HT1080 (cell line): ENCODE data around the gene TRIOBP. TPM values are rescaled to one million over a fixed set of nuclear protein-coding genes. Genes with fewer than 3 reads are reported as not detected.

Experiments
- DNase-seq: peaks from one replicate; pipeline ENCODE4 v3.0.0-alpha.2; 2015; ENCODE audit warnings: low read depth
- small RNA-seq: library from RNA; depleted of rRNA; stranded (forward); fragments of <200 nt; gene quantifications from one replicate; pipeline ENCODE3, GENCODE V24; 2014
- total RNA-seq: library from RNA; depleted of rRNA; stranded (reverse); fragments of >200 nt; shearing (Covaris generic); gene quantifications from 2 replicates; pipeline ENCODE4 v1.2.3, GENCODE V29; 2014; rRNA removed

Gene TRIOBP
- total RNA-seq, 1 experiment from 2014 or later, result 33.3 TPM

- no peak for DNase-seq
Measured at GRCh38 chr22:37823134-37823985, 126.5 kb downstream of the TRIOBP start, which contains the start of gene GALR3. Gene GALR3 (plus strand): TSS chr22:37823382. CDS start chr22:37823407, 25 bp downstream.

- no peak for DNase-seq
Measured at GRCh38 chr22:37824674-37825641, 128.1 kb downstream of the TRIOBP start.

Small RNAs within 50 kb of the gene (small RNA-seq; reads per million reads assigned to genes)
- not detected for gene RN7SL385P

Other genes with a start within 250 kb of the TRIOBP start
- gene MFNG, start 210.7 kb upstream of the TRIOBP start, total RNA-seq, result not detected in 2 replicates
- 22.4 and 25.4 TPM in 2 replicates for gene CARD10, start 177.6 kb upstream of the TRIOBP start, total RNA-seq
- 67.3 and 95.3 TPM in 2 replicates for gene CDC42EP1, start 136.6 kb upstream of the TRIOBP start, total RNA-seq
- not detected in 2 replicates for gene LGALS2, start 117.0 kb upstream of the TRIOBP start, total RNA-seq
- 34.0 and 35.1 TPM in 2 replicates for gene GGA1, start 88.2 kb upstream of the TRIOBP start, total RNA-seq
- 7.8 and 14.2 TPM in 2 replicates for gene SH3BP1, start 57.4 kb upstream of the TRIOBP start, total RNA-seq
- gene PDXP, start 38.3 kb upstream of the TRIOBP start, total RNA-seq, result 44.5 and 52.0 TPM in 2 replicates
- gene LGALS1, start 21.4 kb upstream of the TRIOBP start, total RNA-seq, result 3,838 and 5,466 TPM in 2 replicates
- gene NOL12, start 10.7 kb upstream of the TRIOBP start, total RNA-seq, result 35.4 and 42.3 TPM in 2 replicates
- 13.4 and 14.6 TPM in 2 replicates for gene GCAT, start 110.9 kb downstream of the TRIOBP start, total RNA-seq
- gene GALR3, start 126.3 kb downstream of the TRIOBP start, total RNA-seq, result 0.23 TPM in 1 of 2 replicates, not detected in the other
- 29.1 and 38.1 TPM in 2 replicates for gene ANKRD54, start 147.3 kb downstream of the TRIOBP start, total RNA-seq
- gene EIF3L, start 152.4 kb downstream of the TRIOBP start, total RNA-seq, result 570 and 657 TPM in 2 replicates
- gene MICALL1, start 209.2 kb downstream of the TRIOBP start, total RNA-seq, result 57.8 and 69.2 TPM in 2 replicates